22Rv1 (cell line): ENCODE results near the gene RPEL1.
"Not testable (repeated sequence)": the region's sequence is repeated elsewhere in the genome, so short reads cannot be mapped to it uniquely, and the experiment has no call there.

Experiments
- ZFX ChIP-seq: fragments of 450-650 bp; IDR thresholded peaks from 2 replicates; pipeline ENCODE4 v1.6.1; 2017; ENCODE audit warnings: antibody characterized with exemption, borderline replicate concordance
- TF ChIP-seq, protein P1 (sequence below): fragments of 450-650 bp; IDR thresholded peaks from 2 replicates; pipeline ENCODE4 v1.5.1; 2017; ENCODE audit warnings: mild to moderate bottlenecking

DNA sequence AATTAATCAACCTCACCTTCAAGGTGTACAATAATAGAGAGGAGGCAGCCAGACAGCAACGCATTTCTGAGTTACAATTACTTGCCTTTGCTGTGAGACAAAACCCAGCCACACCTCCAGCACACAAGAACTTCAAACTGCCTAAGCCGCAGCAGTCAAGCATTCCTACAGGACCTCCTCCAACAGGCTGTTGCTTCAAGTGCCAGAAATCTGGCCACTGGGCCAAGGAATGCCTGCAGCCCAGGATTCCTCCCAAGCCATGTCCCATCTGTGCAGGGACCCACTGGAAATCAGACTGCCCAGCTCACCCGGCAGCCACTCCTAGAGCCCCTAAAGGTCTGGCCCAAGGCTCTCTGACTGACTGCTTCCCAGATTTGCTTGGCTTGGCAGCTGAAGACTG is 38.0 kb upstream of the RPEL1 start:
- TF ChIP-seq, protein P1, sequence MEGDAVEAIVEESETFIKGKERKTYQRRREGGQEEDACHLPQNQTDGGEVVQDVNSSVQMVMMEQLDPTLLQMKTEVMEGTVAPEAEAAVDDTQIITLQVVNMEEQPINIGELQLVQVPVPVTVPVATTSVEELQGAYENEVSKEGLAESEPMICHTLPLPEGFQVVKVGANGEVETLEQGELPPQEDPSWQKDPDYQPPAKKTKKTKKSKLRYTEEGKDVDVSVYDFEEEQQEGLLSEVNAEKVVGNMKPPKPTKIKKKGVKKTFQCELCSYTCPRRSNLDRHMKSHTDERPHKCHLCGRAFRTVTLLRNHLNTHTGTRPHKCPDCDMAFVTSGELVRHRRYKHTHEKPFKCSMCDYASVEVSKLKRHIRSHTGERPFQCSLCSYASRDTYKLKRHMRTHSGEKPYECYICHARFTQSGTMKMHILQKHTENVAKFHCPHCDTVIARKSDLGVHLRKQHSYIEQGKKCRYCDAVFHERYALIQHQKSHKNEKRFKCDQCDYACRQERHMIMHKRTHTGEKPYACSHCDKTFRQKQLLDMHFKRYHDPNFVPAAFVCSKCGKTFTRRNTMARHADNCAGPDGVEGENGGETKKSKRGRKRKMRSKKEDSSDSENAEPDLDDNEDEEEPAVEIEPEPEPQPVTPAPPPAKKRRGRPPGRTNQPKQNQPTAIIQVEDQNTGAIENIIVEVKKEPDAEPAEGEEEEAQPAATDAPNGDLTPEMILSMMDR: not testable (repeated sequence)
- not testable (repeated sequence) for TF ChIP-seq ZFX
